Neural progenitor cell (in vitro differentiated cells): Measurements from ENCODE around the gene SSNA1. TPM values are rescaled to one million over a fixed set of nuclear protein-coding genes. Genes with fewer than 3 reads are reported as not detected.

Experiments used
- DNase-seq: peaks from one replicate; pipeline ENCODE4 v3.0.0-alpha.2; 2016; ENCODE audit warnings: low spot score
- H2AFZ ChIP-seq: fragments of 200-600 bp; sonication (generic); replicated peaks from 2 replicates; pipeline ENCODE4 v1.6.1; 2016; ENCODE audit warnings: antibody characterized with exemption
- H3F3A ChIP-seq: fragments of 200-600 bp; sonication (generic); 2 replicates; pipeline ENCODE4 v1.6.1; 2016; ENCODE audit warnings: antibody characterized with exemption, low read depth
- H3K27ac ChIP-seq: fragments of 200-600 bp; sonication (generic); 2 replicates; pipeline ENCODE4 v1.5.1; 2016; ENCODE audit warnings: mild to moderate bottlenecking
- H3K27me3 ChIP-seq: fragments of 200-600 bp; sonication (generic); 2 replicates; pipeline ENCODE4 v1.6.1; 2016; ENCODE audit warnings: mild to moderate bottlenecking, moderate library complexity
- H3K36me3 ChIP-seq: fragments of 200-600 bp; sonication (generic); 2 replicates; pipeline ENCODE4 v1.5.1; 2016
- H3K4me1 ChIP-seq: fragments of 200-600 bp; sonication (generic); 2 replicates; pipeline ENCODE4 v1.6.1; 2016; ENCODE audit warnings: mixed run types
- H3K4me2 ChIP-seq: fragments of 200-600 bp; sonication (generic); 2 replicates; pipeline ENCODE4 v1.6.1; 2016
- H3K4me3 ChIP-seq: fragments of 200-600 bp; sonication (generic); 2 replicates; pipeline ENCODE4 v1.5.1; 2016
- H3K79me2 ChIP-seq: fragments of 200-600 bp; sonication (generic); 2 replicates; pipeline ENCODE4 v1.6.1; 2016; ENCODE audit warnings: low read depth
- H3K9ac ChIP-seq: fragments of 200-600 bp; sonication (generic); 2 replicates; pipeline ENCODE4 v1.6.1; 2016
- H3K9me3 ChIP-seq: fragments of 200-600 bp; sonication (generic); 2 replicates; pipeline ENCODE4 v1.5.1; 2016; ENCODE audit warnings: low read depth
- H4K20me1 ChIP-seq: fragments of 200-600 bp; sonication (generic); 2 replicates; pipeline ENCODE4 v1.6.1; 2016; ENCODE audit warnings: low read depth
- H3K27ac Mint-ChIP-seq: 3 replicates; pipeline ENCODE4 v1.8.0; 2021; ENCODE audit warnings: mixed read lengths
- H3K27me3 Mint-ChIP-seq: 2 replicates; pipeline ENCODE4 v1.8.0; 2022; ENCODE audit warnings: low read depth, mild to moderate bottlenecking, inconsistent platforms, moderate library complexity, mixed read lengths; ENCODE audit not compliant: insufficient read depth
- H3K36me3 Mint-ChIP-seq: 3 replicates; pipeline ENCODE4 v1.8.0; 2021; ENCODE audit warnings: mixed read lengths
- H3K4me1 Mint-ChIP-seq: 3 replicates; pipeline ENCODE4 v1.8.0; 2021; ENCODE audit warnings: mixed read lengths
- H3K4me3 Mint-ChIP-seq: 3 replicates; pipeline ENCODE4 v1.8.0; 2021; ENCODE audit warnings: mild to moderate bottlenecking, moderate library complexity, mixed read lengths
- H3K9me3 Mint-ChIP-seq: 3 replicates; pipeline ENCODE4 v1.8.0; 2020; ENCODE audit warnings: mixed read lengths
- EZH2 ChIP-seq: fragments of 200-600 bp; sonication (generic); IDR thresholded peaks from 2 replicates; pipeline ENCODE4 v1.6.1; 2017; ENCODE audit warnings: antibody characterized with exemption, mild to moderate bottlenecking, moderate library complexity
- EZH2phosphoT487 ChIP-seq: fragments of 200-600 bp; sonication (generic); IDR thresholded peaks from 2 replicates; pipeline ENCODE4 v1.6.1; 2017; ENCODE audit warnings: antibody characterized with exemption
- total RNA-seq: library from RNA; depleted of rRNA; stranded (reverse); fragments of >200 nt; gene quantifications from 2 replicates; pipeline ENCODE4 v1.2.3, GENCODE V29; 2015; ENCODE audit warnings: low replicate concordance
- TF ChIP-seq, protein P1 (sequence below): fragments of 200-600 bp; sonication (generic); IDR thresholded peaks from 2 replicates; pipeline ENCODE4 v1.5.1; 2017; ENCODE audit warnings: antibody characterized with exemption, mild to moderate bottlenecking

Gene SSNA1
- total RNA-seq, 1 donor from 2014 or later: 27.9 TPM

DNA sequence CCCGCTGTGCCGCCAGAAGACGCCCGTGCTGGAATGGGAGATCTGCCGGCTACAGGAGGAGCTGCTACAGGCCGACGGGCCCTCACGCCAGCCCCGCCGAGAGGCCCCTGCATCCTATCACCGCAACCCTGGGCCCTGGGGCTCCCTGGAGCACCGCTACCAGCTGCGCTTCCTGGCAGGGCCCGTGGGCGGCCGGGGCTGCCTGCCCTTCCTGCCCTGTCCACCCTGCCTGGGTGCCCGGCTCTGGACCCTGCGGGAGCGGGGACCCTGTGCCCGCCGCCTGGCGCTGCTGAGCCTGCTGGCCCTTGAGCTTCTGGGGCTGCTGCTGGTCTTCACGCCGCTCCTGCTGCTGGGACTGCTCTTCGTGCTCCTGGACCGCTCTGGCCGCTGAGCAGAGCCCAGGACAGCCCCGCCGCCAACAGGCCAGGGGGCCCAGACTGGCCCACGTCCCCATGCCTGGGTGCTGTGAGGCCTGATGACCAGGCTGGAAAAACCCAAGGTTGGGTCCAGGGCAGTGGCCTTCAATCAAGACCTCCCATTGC lies 29.8 kb downstream of the SSNA1 start:
- Mint-ChIP-seq H3K27me3 (peaks cover 2% of the 10 kb centered on the region), H3K9me3 (no peaks in the 10 kb centered on the region), H3K4me1 (no peaks in the 10 kb centered on the region), H3K36me3 (no peaks in the 10 kb centered on the region), H3K27ac (no peak overlapping the region), H3K4me3 (no peak overlapping the region)
- peaks cover 25% of the 10 kb centered on the region for H3K27me3 ChIP-seq
- TF ChIP-seq EZH2 (no peak), EZH2phosphoT487 (no peak)
- TF ChIP-seq, protein P1, sequence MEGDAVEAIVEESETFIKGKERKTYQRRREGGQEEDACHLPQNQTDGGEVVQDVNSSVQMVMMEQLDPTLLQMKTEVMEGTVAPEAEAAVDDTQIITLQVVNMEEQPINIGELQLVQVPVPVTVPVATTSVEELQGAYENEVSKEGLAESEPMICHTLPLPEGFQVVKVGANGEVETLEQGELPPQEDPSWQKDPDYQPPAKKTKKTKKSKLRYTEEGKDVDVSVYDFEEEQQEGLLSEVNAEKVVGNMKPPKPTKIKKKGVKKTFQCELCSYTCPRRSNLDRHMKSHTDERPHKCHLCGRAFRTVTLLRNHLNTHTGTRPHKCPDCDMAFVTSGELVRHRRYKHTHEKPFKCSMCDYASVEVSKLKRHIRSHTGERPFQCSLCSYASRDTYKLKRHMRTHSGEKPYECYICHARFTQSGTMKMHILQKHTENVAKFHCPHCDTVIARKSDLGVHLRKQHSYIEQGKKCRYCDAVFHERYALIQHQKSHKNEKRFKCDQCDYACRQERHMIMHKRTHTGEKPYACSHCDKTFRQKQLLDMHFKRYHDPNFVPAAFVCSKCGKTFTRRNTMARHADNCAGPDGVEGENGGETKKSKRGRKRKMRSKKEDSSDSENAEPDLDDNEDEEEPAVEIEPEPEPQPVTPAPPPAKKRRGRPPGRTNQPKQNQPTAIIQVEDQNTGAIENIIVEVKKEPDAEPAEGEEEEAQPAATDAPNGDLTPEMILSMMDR: no peak
- H3K4me2 ChIP-seq: no peak overlapping the region
- H3K4me1 ChIP-seq: peaks cover 13% of the 10 kb centered on the region
- no peak overlapping the region for H3K27ac ChIP-seq
- peaks cover 11% of the 10 kb centered on the region for H3F3A ChIP-seq
- no peak overlapping the region for H3K9ac ChIP-seq
- no peaks in the 10 kb centered on the region for H3K79me2 ChIP-seq
- no peaks in the 10 kb centered on the region for H3K36me3 ChIP-seq
- H4K20me1 ChIP-seq: peaks cover 7% of the 10 kb centered on the region
- no peaks in the 10 kb centered on the region for H3K9me3 ChIP-seq
- no peak overlapping the region for H2AFZ ChIP-seq
- DNase-seq: no peak
- H3K4me3 ChIP-seq: no peak overlapping the region

DNA sequence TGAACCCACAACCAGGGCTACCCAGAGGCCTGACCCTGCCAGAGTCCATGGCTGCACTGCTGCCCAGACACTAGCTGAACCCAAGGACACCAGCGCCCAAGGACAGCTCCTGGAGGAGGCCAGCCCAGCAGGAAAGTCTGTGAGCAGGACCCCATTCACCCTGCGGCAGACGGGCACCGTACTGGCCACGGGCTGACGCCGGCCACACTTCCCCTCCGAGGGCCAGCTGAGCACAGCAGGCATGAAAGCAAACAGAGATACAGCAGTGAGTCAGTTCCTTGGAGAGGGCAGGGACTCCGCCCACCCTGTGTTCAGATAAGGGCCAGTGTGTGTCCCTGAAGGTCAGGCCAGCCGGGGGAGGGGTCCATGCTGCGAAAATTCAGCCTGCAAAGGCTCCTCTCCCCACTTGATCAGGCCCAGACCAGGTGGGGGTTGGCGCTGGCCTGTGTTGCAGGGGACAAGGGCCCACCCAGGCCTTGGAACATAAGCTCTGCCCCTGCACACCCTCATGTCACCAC lies 30.3 kb downstream of the SSNA1 start:
- Histone ChIP-seq H3K4me1 (peaks cover 13% of the 10 kb centered on the region), H3K79me2 (no peaks in the 10 kb centered on the region), H3K9ac (no peak overlapping the region), H3K36me3 (no peaks in the 10 kb centered on the region), H4K20me1 (peaks cover 7% of the 10 kb centered on the region), H3K27ac (no peak overlapping the region), H3K9me3 (no peaks in the 10 kb centered on the region), H3K4me2 (no peak overlapping the region), H3F3A (peaks cover 12% of the 10 kb centered on the region), H2AFZ (no peak overlapping the region), H3K27me3 (peaks cover 25% of the 10 kb centered on the region), H3K4me3 (no peak overlapping the region)
- no peak for DNase-seq
- no peak overlapping the region for H3K4me3 Mint-ChIP-seq
- no peak overlapping the region for H3K27ac Mint-ChIP-seq
- H3K4me1 Mint-ChIP-seq: no peaks in the 10 kb centered on the region
- no peaks in the 10 kb centered on the region for H3K36me3 Mint-ChIP-seq
- no peak for TF ChIP-seq EZH2phosphoT487
- no peak for TF ChIP-seq EZH2
- TF ChIP-seq, protein P1: no peak
- H3K27me3 Mint-ChIP-seq: peaks cover 2% of the 10 kb centered on the region
- no peaks in the 10 kb centered on the region for H3K9me3 Mint-ChIP-seq

DNA sequence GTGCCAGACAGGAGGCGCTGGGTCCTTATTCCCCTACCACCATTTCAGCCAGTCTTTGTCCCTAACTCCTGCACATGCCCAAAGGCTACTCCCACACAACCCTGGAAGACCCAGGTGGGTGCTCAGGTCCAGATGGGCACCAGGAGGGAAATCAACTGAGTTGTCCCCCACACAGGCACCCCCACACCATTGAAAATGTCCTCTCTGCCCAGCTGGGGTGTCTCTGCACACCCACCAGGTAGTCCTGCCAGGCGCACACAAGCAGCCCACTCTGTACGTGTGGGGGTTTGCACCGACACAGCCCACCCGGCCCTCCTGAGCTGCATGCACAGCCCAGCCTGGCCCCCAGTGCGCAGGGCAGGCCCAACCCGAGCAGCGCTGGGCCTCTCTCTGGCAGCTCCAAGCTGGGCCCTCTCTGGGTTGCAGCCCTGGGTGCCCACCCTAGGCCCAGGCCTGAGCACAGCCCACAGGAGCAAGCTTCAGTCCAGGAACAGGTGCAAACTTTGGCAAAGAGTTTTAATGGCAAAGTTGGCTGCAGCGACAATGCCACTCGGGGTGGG lies 31.4 kb downstream of the SSNA1 start:
- Histone ChIP-seq H2AFZ (no peak overlapping the region), H4K20me1 (peaks cover 7% of the 10 kb centered on the region), H3K36me3 (no peaks in the 10 kb centered on the region), H3K9ac (no peak overlapping the region), H3F3A (peaks cover 12% of the 10 kb centered on the region), H3K79me2 (no peaks in the 10 kb centered on the region), H3K4me2 (no peak overlapping the region), H3K9me3 (no peaks in the 10 kb centered on the region), H3K4me3 (no peak overlapping the region), H3K4me1 (peaks cover 13% of the 10 kb centered on the region), H3K27me3 (peaks cover 25% of the 10 kb centered on the region), H3K27ac (no peak overlapping the region)
- no peak for TF ChIP-seq EZH2
- peak overlapping the region; percentile 10 for H3K4me3 Mint-ChIP-seq
- DNase-seq: no peak
- H3K36me3 Mint-ChIP-seq: no peaks in the 10 kb centered on the region
- H3K27me3 Mint-ChIP-seq: peaks cover 2% of the 10 kb centered on the region
- H3K4me1 Mint-ChIP-seq: no peaks in the 10 kb centered on the region
- H3K27ac Mint-ChIP-seq: no peak overlapping the region
- no peaks in the 10 kb centered on the region for H3K9me3 Mint-ChIP-seq
